22Rv1 (cell line): ENCODE data around the gene ZNF708.
A peak's percentile ranks its signal among the peaks of the same experiment; 100 is the strongest.
"Not testable (repeated sequence)": the region's sequence is repeated elsewhere in the genome, so short reads cannot be mapped to it uniquely, and the experiment has no call there.

Experiments used
- H3K27ac ChIP-seq: fragments of 450-650 bp; 2 replicates; pipeline ENCODE4 v1.5.1; 2017
- ZFX ChIP-seq: fragments of 450-650 bp; IDR thresholded peaks from 2 replicates; pipeline ENCODE4 v1.6.1; 2017; ENCODE audit warnings: antibody characterized with exemption, borderline replicate concordance
- TF ChIP-seq, protein P1 (sequence below): fragments of 450-650 bp; IDR thresholded peaks from 2 replicates; pipeline ENCODE4 v1.5.1; 2017; ENCODE audit warnings: mild to moderate bottlenecking

ZNF708 gene

DNA sequence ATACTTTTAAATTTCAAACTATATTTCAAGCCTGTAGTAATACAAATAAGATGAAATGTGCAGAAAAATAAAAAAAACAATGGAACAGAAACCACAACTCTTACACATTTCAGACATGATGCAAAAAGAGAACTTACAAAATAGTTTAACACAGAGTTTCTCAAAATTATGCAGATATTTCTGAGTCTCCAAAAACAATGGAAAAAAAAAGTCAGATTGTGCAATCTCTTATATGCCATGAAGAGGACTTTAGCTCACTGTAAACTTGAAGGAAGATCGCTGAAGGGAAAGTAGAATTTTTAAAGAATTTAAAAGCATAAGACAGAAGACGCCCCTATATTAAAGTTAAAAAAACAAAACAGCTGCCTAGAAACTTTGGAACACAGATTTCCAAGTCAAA, 20.4 kb downstream of the ZNF708 start:
- no peak for TF ChIP-seq ZFX
- H3K27ac ChIP-seq, result no peak overlapping the region

DNA sequence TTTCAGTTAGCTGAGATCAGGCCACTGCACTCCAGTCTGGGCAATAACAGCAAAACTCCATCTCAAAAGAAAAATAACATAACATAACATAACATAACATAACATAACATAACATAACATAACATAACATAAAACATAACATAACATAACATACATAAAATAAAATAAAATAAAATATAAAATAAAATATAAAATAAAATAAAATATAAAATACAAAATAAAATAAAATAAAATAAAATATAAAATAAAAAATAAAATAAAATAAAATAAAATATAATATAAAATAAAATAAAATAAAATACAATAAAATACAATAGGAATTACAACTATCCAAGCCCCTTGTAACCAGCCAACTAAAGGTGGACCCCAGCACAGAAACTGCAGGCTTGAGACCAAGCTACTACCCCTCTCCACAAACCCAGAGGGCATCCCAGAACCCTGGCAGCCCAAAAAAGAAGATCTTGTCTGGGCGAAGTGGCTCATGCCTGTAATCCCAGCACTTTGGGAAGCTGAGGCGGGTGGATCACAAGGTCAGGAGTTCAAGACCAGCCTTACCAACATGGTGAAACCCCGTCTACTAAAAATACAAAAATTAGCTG, 22.2 kb downstream of the ZNF708 start:
- H3K27ac ChIP-seq, result not testable (repeated sequence)

DNA sequence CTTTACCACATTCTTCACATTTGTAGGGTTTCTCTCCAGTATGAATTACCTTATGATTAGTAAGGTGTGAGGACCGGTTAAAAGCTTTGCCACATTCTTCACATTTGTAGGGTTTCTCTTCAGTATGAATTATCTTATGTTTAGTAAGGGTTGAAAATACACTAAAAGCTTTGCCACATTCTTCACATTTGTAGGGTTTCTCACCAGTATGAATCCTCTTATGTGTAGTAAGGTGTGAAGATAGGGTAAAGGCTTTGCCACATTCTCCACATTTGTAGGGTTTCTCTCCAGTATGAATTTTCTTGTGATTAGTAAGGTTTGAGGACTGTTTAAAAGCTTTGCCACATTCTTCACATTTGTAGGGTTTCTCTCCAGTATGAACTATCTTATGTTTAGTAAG, 35.4 kb downstream of the ZNF708 start:
- H3K27ac ChIP-seq, result not testable (repeated sequence)

DNA sequence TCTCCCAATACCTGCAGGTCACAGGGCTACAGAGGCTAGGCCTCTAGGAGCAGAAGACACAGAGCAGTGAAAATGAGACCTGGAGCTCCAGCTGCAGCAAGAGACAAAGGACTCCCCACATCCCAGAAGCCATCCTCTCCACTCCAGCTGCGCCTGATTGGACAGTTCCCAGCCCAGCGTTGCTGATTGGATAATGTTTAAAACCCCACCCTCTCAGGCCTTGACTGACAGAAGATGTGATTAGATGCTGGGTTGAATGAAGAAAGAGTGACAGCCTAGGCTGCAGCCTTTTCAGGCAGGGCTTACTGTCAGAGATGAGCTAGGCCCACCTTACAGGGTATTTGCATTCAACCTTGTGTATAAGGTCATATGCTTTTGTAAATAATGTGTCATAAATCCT, 59.4 kb downstream of the ZNF708 start:
- no peak for TF ChIP-seq ZFX
- TF ChIP-seq, protein P1, sequence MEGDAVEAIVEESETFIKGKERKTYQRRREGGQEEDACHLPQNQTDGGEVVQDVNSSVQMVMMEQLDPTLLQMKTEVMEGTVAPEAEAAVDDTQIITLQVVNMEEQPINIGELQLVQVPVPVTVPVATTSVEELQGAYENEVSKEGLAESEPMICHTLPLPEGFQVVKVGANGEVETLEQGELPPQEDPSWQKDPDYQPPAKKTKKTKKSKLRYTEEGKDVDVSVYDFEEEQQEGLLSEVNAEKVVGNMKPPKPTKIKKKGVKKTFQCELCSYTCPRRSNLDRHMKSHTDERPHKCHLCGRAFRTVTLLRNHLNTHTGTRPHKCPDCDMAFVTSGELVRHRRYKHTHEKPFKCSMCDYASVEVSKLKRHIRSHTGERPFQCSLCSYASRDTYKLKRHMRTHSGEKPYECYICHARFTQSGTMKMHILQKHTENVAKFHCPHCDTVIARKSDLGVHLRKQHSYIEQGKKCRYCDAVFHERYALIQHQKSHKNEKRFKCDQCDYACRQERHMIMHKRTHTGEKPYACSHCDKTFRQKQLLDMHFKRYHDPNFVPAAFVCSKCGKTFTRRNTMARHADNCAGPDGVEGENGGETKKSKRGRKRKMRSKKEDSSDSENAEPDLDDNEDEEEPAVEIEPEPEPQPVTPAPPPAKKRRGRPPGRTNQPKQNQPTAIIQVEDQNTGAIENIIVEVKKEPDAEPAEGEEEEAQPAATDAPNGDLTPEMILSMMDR, result no peak
- H3K27ac ChIP-seq, result no peak overlapping the region

DNA sequence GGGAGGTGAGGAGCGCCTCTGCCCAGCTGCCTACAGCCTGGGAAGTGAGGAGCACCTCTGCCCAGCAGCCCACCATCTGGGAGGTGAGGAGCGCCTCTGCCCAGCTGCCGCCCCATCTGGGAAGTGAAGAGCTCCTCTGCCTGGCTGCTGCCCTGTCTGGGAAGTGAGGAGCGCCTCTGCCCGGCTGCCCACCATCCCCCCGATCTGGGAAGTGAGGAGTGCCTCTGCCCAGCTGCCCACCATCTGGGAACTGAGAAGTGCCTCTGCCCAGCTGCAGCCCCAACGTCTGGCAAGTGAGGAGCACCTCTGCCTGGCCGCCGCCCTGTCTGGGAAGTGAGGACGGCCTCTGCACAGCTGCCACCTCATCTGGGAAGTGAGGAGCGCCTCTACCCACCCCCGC, 64.3 kb downstream of the ZNF708 start:
- TF ChIP-seq, protein P1, result no peak
- TF ChIP-seq ZFX, result no peak
- H3K27ac ChIP-seq, result no peak overlapping the region

DNA sequence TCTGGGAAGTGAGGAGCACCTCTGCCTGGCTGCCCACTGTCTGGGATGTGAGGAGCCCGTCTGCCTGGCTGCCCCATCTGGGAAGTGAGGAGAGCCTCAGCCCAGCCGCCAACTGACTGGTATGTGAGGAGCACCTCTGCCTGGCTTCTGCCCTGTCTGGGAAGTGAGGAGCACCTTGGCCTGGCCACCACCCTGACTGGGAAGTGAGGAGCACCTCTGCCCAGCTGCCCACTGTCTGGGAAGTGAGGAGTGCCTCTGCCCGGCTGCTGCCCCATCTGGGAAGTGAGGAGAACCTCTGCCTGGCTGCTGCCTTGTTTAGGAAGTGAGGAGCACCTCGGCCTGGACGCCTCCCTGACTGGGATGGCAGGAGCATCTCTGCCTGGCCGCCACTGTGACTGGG, 64.8 kb downstream of the ZNF708 start:
- no peak overlapping the region for H3K27ac ChIP-seq
- no peak for TF ChIP-seq ZFX
- TF ChIP-seq, protein P1, result no peak

DNA sequence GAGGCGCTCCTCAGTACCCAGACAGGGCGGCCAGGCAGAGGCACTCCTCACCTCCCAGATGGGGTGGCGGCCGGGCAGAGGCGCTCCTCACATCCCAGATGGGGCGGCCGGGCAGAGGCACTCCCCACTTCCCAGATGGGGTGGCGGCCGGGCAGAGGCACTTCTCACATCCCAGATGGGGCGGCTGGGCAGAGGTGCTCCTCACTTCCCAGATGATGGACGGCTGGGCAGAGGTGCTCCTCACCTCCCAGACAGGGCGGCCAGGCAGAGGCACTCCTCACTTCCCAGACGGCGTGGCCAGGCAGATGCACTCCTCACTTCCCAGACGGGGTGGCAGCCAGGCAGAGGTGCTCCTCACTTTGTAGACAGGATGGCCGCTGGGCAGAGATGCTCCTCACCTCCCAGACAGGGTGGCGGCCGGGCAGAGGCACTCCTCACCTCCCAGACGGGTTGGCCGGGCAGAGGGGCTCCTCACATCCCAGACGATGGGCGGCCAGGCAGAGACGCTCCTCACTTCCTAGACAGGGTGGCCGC, 68.3 kb downstream of the ZNF708 start:
- H3K27ac ChIP-seq, result not testable (repeated sequence)

DNA sequence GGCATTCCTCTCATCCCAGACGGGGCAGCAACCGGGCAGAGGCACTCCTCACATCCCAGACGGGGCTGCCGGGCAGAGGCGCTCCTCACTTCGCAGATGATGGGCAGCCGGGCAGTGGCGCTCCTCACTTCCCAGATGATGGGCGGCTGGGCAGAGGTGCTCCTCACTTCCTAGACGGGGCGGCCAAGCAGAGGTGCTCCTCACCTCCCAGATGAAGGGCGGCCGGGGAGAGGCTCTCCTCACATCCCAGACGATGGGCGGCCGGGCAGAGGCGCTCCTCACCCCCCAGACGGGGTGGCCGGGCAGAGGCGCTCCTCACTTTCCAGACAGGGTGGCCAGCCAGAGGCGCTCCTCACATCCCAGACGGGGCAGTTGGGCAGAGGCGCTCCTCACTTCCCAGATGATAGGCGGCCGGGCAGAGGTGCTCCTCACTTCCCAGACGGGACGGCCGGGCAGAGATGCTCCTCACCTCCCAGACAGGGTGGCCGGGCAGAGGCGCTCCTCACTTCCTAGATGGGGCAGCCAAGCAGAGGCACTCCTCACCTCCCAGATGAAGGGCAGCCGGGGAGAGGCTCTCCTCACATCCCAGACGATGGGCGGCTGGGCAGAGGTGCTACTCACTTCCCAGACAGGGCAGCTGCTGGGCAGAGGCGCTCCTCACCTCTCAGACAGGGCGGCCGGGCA, 68.9 kb downstream of the ZNF708 start:
- H3K27ac ChIP-seq, result no peak overlapping the region
- TF ChIP-seq, protein P1, result no peak
- TF ChIP-seq ZFX, result no peak

DNA sequence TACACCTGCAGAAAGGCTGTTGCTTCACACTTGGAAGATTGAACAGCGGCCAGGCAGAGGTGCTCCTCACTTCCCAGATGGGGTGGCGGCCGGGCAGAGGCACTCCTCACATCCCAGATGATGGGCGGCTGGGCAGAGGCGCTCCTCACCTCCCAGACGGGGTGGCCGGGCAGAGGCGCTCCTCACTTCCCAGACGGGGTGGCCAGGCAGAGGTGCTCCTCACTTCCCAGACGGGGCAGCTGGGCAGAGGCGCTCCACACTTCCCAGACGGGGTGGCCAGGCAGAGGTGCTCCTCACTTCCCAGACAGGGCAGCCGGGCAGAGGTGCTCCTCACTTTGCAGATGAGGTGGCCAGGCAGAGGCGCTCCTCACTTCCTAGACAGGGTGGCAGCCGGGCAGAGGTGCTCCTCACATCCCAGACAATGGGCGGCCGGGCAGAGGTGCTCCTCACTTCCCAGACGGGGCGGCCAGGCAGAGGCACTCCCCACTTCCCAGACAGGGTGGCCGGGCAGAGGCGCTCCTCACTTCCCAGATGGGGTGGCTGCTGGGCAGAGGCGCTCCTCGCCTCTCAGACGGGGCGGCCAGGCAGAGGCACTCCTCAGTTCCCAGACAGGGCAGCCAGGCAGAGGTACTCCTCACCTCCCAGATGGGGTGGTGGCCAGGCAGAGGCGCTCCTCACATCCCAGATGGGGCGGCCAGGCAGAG, 69.6 kb downstream of the ZNF708 start:
- not testable (repeated sequence) for H3K27ac ChIP-seq

DNA sequence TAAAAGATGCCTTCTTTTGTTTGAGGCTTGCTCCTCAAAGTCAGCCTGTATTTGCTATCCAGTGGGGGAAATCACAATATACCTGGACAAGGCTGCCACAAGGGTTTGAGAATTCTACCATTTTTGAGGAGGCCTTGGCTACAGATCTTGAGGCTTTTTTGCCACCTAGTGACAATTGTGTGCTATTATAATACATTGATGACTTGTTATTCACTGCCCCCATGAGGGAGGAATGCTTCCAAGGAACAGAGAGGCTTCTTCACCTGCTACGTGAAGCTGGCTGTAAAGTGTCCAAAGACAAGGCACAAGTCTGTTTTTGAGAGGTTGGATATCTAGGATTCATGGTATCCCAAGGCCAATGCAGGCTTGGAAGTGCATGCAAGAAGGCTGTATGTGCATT, 72.5 kb downstream of the ZNF708 start:
- no peak for TF ChIP-seq ZFX
- TF ChIP-seq, protein P1, result peak; percentile 20; the same call in 1 of the 2 replicates

More for the DNA sequence above, 72.5 kb downstream of the ZNF708 start:
- H3K27ac ChIP-seq, result no peak overlapping the region
